Subcutaneous abdominal adipose tissue (tissue), 5 donors: ENCODE results near the gene MIEF1.
A peak's percentile ranks its signal among the peaks of the same experiment; 100 is the strongest.

ENCODE experiments used
- H3K27ac ChIP-seq: one replicate; pipeline ENCODE4 v1.7.0; 2013; ENCODE audit warnings: low read depth, mild to moderate bottlenecking, inconsistent platforms, low read length, moderate library complexity
- H3K27me3 ChIP-seq, 5 donors: one replicate each; pipeline ENCODE4 v1.7.0; 2013; ENCODE audit warnings: low read length in 5 of 5, inconsistent platforms in 1 of 5; ENCODE audit not compliant: control insufficient read depth in 5 of 5, insufficient read depth in 4 of 5
- H3K36me3 ChIP-seq, 5 donors: one replicate each; pipeline ENCODE4 v1.7.0; 2013; ENCODE audit warnings: low read length in 5 of 5; ENCODE audit not compliant: control insufficient read depth in 5 of 5, insufficient read depth in 5 of 5
- H3K4me1 ChIP-seq, 5 donors: one replicate each; pipeline ENCODE4 v1.7.0; 2013; ENCODE audit warnings: low read length in 5 of 5, mild to moderate bottlenecking in 3 of 5, moderate library complexity in 1 of 5; ENCODE audit not compliant: control insufficient read depth in 5 of 5, insufficient read depth in 5 of 5
- H3K4me3 ChIP-seq, 5 donors: one replicate each; pipeline ENCODE4 v1.7.0; 2013; ENCODE audit warnings: low read length in 5 of 5, low read depth in 1 of 5
- H3K9ac ChIP-seq, 5 donors: one replicate each; pipeline ENCODE4 v1.7.0; 2013; ENCODE audit warnings: low read length in 5 of 5, mild to moderate bottlenecking in 4 of 5, moderate library complexity in 3 of 5
- H3K9me3 ChIP-seq, 5 donors: one replicate each; pipeline ENCODE4 v1.7.0; 2013; ENCODE audit warnings: low read length in 5 of 5; ENCODE audit not compliant: control insufficient read depth in 5 of 5
- donor health status: healthy.
- donor health status: healthy.
- donor health status: healthy.
- donor health status: healthy.
- donor health status: healthy.

MIEF1 gene

DNA sequence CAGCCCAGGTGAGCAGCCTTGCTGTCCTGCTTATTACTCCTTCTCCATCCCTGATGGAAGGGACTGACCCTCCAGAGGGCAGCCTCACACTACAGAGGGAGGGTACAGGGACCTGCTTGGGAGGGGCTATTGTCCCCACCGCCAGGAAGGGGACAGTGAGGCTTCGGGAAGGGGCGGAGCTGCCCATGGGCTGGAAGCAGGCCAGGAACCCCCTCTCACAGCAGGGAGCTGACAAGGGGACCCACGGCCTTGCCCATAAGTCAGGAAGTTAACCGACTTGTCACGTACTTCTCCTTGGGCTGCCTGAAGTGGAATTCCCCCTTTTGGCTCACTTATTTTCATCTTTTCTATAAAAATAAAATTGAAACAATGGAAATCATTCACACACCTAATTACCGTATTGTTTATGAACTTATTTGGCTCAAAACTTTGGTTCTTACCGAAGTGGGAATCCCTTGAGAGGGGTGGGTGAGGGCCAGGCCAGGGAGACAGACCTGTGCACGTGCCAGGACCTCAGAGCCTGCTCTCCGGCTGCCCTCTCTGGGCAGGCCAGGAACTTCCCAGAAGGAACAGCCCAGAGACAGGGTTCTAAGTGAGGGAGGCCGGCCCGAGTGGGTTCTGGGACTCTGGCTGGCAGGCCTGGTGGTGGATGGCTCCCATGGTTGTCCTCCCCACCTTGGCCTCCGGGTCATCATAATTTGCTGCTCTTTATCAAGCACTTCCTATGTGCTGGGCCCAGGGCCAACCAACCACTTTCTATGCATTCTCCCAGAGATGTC is 39.5 kb upstream of the MIEF1 start:
- peak overlapping the region in 1 of 5 donors; percentile 15 for H3K4me3 ChIP-seq
- no peaks in the 10 kb centered on the region for H3K36me3 ChIP-seq
- peaks cover 0 to 7% (median 7%) of the 10 kb centered on the region in 5 donors for H3K27me3 ChIP-seq
- H3K4me1 ChIP-seq: peaks cover 7 to 80% (median 62%) of the 10 kb centered on the region in 5 donors
- H3K9ac ChIP-seq: peak overlapping the region; percentile 57 to 78 (median 67)
- H3K9me3 ChIP-seq: no peaks in the 10 kb centered on the region
- peak overlapping the region; percentile 94 for H3K27ac ChIP-seq

DNA sequence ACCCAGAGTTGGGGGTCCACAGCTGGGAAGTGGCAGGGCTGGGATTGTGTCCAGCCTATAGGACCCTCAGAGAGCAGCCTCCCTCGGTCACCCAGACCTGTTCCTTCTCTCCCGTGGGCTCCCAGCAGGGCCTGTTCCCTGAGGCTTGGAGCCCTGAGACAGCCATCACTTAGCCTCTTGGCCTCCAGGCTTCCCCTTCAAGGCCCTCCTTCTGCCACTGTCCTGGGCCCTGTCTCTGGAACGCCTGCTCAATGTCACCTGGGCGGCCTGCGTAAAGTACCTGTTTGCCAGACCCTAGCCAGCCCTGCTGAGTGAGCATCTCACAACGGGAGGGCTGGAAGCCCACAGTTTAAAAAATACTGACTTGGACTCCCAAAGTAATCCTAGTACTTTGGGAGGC is 38.8 kb upstream of the MIEF1 start:
- no peaks in the 10 kb centered on the region for H3K9me3 ChIP-seq
- peaks cover 7 to 80% (median 64%) of the 10 kb centered on the region in 5 donors for H3K4me1 ChIP-seq
- peaks cover 0 to 6% (median 4%) of the 10 kb centered on the region in 5 donors for H3K27me3 ChIP-seq
- peak overlapping the region; percentile 57 to 78 (median 67) for H3K9ac ChIP-seq
- peak overlapping the region in 1 of 5 donors; percentile 3 for H3K4me3 ChIP-seq
- H3K27ac ChIP-seq: peak overlapping the region; percentile 94
- no peaks in the 10 kb centered on the region for H3K36me3 ChIP-seq

DNA sequence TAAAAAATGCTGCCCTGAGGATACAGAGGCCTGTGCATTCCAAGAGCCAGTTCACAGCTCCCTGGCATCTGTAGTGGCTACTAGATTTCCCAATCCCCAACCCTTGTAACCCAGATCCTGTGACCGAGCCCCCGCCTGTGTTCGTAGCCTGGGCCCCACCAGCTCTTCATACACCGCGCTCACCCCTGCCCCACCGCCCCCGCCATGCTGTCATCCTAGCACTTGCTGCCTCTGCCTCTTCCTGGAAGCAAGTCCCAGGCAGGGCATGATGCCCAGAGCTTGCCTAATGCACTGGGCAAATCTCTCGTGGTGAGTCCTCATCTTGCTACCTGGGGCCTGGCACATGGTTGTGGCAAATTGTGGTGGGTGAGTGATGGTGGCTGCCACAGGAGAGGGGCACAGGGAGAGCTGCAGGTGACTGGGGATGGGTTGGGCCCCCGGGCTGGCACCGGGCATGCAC is 38.1 kb upstream of the MIEF1 start:
- Histone ChIP-seq H3K4me1 (peaks cover 7 to 79% (median 61%) of the 10 kb centered on the region in 5 donors), H3K9me3 (no peaks in the 10 kb centered on the region), H3K36me3 (no peaks in the 10 kb centered on the region), H3K4me3 (no peak overlapping the region), H3K27ac (peak overlapping the region; percentile 94), H3K9ac (peak overlapping the region in 2 of 5 donors; percentile 67 to 68), H3K27me3 (no peaks in the 10 kb centered on the region)

DNA sequence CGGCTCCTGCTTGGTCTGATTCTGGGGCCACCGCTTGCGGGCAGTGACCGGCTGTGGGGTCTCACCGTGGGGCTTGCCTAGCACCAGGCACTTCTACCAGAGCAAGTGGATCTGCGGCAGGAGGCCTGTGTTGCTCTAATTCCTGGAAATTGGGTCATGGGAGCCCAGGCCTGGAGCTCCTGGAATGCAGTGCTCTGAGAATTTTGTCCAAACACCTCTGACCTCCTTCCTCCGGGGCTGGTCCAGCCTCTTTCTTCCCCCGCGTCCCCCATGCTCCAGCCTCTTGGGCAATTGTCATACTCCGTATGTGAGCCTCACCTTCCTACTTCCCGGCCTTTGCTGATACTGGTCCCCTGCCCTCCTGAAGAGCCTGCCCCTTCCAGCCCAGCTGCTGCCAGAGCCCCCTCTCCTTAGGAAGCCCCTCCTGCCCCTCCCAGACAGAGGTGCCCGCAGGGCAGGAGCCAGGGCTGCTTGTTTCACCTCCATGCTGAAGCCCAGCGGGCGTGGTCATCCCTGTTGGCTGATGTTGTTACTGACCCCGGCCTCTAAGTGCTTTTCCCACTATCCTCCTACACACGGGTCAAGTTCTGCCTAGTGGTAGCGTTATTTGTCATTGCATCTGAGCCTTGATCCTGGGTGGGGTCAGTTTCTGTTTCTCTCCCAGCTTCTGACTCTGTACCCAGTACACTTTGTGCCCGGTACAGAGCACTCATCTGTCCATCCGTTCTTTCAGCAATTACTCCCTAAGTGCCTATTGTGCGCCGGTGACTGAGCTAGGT is 35.7 kb upstream of the MIEF1 start:
- Histone ChIP-seq H3K36me3 (no peaks in the 10 kb centered on the region), H3K9me3 (no peaks in the 10 kb centered on the region), H3K4me1 (peaks cover 7 to 93% (median 77%) of the 10 kb centered on the region in 5 donors), H3K9ac (peak overlapping the region in 4 of 5 donors; percentile 33 to 88 (median 68)), H3K27me3 (no peaks in the 10 kb centered on the region), H3K4me3 (peak overlapping the region in 3 of 5 donors; percentile 10 to 44 (median 17)), H3K27ac (peak overlapping the region; percentile 91)

DNA sequence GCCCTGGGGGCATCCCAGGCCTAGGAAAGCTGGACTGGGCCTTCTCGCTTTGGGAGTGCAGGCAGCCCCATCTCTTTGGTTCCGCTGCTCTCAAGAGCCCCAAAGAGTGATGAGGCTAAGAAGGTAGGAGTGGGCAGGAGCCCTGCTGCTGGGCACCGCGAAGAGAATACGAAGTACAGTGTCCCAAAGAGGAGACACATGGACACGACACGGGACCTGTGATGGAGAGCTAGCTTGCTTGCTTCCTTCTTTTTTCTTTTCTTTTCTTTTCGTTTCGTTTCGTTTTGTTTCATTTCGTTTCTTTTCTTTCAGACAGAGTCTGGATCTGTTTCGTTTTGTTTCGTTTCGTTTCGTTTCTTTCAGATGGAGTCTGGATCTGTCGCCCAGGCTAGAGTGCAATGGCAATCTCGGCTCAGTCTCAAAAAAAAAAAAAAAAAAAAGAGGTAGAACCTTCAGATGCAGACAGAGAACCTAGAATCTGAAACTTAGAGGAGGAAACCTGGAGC is 34.6 kb upstream of the MIEF1 start:
- no peak overlapping the region for H3K4me3 ChIP-seq
- no peaks in the 10 kb centered on the region for H3K36me3 ChIP-seq
- H3K27ac ChIP-seq: peak overlapping the region; percentile 91
- no peak overlapping the region for H3K9ac ChIP-seq
- no peaks in the 10 kb centered on the region for H3K27me3 ChIP-seq
- H3K4me1 ChIP-seq: peaks cover 10 to 95% (median 81%) of the 10 kb centered on the region in 5 donors
- H3K9me3 ChIP-seq: no peaks in the 10 kb centered on the region

DNA sequence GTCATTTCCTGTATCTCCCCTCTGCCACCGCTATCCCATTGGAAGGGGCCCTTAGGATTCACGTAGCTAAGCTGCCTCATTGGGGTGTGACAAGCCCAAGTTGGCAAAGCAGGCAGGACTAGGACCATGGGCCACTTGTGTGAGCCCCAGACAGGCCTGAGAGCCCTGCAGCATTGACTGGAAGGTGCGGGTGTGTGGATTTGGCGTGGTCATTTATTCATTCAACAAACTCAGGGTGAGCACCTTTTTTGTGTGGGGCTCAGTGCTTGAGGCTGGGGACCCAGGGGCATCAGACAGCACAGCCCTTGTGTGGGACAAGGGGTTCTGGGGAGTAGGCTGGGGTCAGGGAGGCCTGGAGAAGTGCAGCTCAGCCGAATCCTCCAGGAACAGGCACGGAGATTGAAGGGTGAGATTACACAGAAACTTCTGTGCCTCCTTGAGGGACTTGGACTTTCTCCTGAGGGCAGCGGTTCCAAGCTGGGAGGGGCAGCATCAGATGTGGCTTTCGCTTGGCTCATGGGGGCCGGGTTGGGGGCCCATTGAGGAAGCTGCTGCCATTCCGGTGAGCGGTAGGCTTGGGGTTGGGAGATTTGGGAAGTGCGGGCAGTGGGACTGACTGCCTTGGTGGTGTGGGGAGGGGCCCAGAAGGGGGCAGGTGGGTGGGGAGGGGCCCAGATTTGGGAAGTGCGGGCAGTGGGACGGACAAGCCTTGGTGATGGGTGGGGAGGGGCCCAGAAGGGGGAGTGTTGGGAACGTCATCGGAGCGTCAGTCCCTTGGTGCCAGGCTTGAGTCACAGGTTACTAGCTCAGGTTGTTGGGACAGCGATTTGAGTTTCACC is 33.4 kb upstream of the MIEF1 start:
- H3K9me3 ChIP-seq: no peaks in the 10 kb centered on the region
- no peak overlapping the region for H3K27ac ChIP-seq
- no peaks in the 10 kb centered on the region for H3K27me3 ChIP-seq
- H3K4me1 ChIP-seq: peaks cover 10 to 84% (median 81%) of the 10 kb centered on the region in 5 donors
- H3K36me3 ChIP-seq: no peaks in the 10 kb centered on the region
- no peak overlapping the region for H3K9ac ChIP-seq
- H3K4me3 ChIP-seq: no peak overlapping the region

DNA sequence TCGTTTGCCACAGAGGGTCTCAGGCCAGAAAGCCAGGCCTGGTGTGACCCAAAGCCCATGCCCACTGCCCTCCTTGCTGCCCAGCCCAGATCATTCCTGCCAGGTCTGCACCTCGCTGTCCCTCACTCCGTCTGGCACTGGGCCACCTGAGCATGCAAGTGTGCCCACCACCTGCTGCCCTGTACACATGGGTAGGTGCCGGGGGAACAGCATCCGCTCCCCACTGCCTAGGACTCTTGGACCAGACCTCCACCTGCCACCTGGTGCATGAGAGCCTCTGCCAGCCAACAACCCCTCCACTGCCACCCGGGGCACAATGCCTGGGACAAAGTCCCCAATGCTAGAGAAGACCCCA is 32.8 kb upstream of the MIEF1 start:
- Histone ChIP-seq H3K27ac (no peak overlapping the region), H3K4me3 (no peak overlapping the region), H3K27me3 (no peaks in the 10 kb centered on the region), H3K9ac (no peak overlapping the region), H3K9me3 (no peaks in the 10 kb centered on the region), H3K36me3 (no peaks in the 10 kb centered on the region), H3K4me1 (peaks cover 10 to 83% (median 81%) of the 10 kb centered on the region in 5 donors)

DNA sequence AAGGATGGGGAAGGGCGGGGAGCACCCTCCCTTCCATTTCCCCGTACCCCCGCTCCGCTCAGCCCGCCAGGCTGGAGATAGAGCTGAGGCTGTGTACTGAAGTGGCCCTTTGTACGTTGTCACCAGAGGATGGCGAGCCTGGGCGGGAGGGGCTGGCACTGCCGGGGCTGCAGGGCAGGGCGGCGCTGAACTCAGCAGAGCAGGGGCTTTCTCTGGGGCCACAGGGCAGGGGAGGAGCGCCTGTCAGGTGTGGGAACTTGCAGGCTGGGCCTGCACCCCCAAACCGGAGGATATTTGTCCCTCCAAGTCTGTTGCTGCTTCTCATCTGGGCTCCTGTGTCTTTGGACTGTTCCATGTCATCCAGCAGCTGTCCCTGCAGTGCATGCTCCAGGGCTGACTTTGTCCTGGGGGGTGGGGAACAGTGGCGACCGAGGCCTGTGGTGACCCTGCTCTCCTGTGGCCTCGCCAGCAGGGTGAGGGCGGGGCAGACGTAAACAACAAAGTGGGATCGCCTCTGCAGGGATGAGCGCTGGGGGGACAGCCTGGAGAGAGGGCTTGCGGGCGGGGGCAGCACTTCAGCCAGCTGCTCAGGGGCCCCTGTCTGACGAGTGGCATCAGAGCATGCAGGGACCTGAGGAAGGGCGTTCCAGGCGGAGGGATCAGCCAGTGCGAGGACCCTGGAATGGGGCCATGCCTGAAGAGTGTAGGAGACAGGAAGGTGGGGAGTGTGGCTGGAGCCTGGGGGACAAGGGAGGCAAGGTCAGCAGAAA is 32.2 kb upstream of the MIEF1 start:
- Histone ChIP-seq H3K9ac (peak overlapping the region in 1 of 5 donors; percentile 38), H3K4me1 (peaks cover 10 to 87% (median 83%) of the 10 kb centered on the region in 5 donors), H3K36me3 (no peaks in the 10 kb centered on the region), H3K27me3 (no peaks in the 10 kb centered on the region), H3K4me3 (no peak overlapping the region), H3K27ac (peak overlapping the region; percentile 40), H3K9me3 (no peaks in the 10 kb centered on the region)
